C4-2B (cell line): Measurements from ENCODE around the gene RASEF.

Experiments
- ZFX ChIP-seq: fragments of 450-650 bp; IDR thresholded peaks from 2 replicates; pipeline ENCODE4 v1.6.1; 2017
- TF ChIP-seq, protein P1 (sequence below): fragments of 450-650 bp; conservative IDR thresholded peaks from 2 replicates; pipeline ENCODE4 v1.5.1; 2017; ENCODE audit warnings: mild to moderate bottlenecking

DNA sequence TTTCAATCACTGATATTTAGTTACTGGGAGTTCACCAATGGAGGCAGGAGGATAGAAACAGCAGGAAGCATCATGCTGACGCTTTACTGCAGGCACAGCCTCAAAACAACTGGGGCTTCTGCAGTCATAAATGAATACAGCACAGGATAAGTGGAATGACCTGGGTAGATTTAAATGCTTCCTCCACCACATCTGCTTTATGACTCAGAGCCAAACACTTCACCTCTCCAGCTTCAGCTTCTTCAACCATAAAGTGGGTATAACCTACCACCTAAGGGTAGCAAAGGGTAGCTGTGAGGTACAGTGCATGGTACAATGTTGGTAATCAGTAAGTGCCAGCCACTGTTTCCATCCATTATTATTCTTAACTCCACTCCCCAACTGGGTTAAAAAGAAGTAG is 28.4 kb downstream of the RASEF start:
- TF ChIP-seq, protein P1, sequence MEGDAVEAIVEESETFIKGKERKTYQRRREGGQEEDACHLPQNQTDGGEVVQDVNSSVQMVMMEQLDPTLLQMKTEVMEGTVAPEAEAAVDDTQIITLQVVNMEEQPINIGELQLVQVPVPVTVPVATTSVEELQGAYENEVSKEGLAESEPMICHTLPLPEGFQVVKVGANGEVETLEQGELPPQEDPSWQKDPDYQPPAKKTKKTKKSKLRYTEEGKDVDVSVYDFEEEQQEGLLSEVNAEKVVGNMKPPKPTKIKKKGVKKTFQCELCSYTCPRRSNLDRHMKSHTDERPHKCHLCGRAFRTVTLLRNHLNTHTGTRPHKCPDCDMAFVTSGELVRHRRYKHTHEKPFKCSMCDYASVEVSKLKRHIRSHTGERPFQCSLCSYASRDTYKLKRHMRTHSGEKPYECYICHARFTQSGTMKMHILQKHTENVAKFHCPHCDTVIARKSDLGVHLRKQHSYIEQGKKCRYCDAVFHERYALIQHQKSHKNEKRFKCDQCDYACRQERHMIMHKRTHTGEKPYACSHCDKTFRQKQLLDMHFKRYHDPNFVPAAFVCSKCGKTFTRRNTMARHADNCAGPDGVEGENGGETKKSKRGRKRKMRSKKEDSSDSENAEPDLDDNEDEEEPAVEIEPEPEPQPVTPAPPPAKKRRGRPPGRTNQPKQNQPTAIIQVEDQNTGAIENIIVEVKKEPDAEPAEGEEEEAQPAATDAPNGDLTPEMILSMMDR: no peak
- TF ChIP-seq ZFX: no peak
